ENCODE results near the gene LRRC1. TPM values are rescaled to one million over a fixed set of nuclear protein-coding genes. Genes with fewer than 3 reads are reported as not detected.

The LRRC1 gene
- total and polyA plus RNA-seq, 10 of the 15 experiments (the other 5 are each of a cell fraction or from before 2014, with no cell fraction given): 0.35 to 9.3 (median 0.63) TPM

GRCh38 chr6:53828215-53828614 lies 33.4 kb downstream of the LRRC1 start:
- DNase-seq (ENCODE audit: low read depth, low spot score): no peak
- TF ChIP-seq JUNB (IDR thresholded peaks at IDR 0.05) (no peak), NFYA (IDR thresholded peaks at IDR 0.05; ENCODE audit: borderline replicate concordance, low read depth, low read length) (no peak), RELA (IDR thresholded peaks at IDR 0.05; ENCODE audit: borderline replicate concordance, partially characterized antibody) (no peak), SPI1 (IDR thresholded peaks at IDR 0.05; ENCODE audit: borderline replicate concordance, insufficient read depth, low read depth, low read length) (no peak), RUNX3 (IDR thresholded peaks at IDR 0.05; ENCODE audit: low read length) (no peak)
- TF ChIP-seq, protein P1, sequence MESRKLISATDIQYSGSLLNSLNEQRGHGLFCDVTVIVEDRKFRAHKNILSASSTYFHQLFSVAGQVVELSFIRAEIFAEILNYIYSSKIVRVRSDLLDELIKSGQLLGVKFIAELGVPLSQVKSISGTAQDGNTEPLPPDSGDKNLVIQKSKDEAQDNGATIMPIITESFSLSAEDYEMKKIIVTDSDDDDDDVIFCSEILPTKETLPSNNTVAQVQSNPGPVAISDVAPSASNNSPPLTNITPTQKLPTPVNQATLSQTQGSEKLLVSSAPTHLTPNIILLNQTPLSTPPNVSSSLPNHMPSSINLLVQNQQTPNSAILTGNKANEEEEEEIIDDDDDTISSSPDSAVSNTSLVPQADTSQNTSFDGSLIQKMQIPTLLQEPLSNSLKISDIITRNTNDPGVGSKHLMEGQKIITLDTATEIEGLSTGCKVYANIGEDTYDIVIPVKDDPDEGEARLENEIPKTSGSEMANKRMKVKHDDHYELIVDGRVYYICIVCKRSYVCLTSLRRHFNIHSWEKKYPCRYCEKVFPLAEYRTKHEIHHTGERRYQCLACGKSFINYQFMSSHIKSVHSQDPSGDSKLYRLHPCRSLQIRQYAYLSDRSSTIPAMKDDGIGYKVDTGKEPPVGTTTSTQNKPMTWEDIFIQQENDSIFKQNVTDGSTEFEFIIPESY (IDR thresholded peaks at IDR 0.05): no peak
- ChIA-PET RAD21 (ENCODE audit: unreplicated experiment) (no interaction called here), POLR2A (interaction anchor here (0.8 kb wide), 2 partner anchors 21 to 105 kb away, joined by 3 read pairs; no protein-coding TSS in a partner anchor), CTCF (no interaction called here), SMC1A (ENCODE audit: uncharacterized antibody, unreplicated experiment) (interaction anchor here (1.1 to 1.5 kb wide), 3 partner anchors 14 to 40 kb away, joined by 3 to 4 read pairs (median 3); no protein-coding TSS in a partner anchor)
- Histone ChIP-seq H3K27me3 (replicated peaks in 1 of 2; ENCODE audit: control insufficient read depth in 2 of 2, insufficient read depth in 2 of 2, low read length in 1 of 2) (no peaks in the 10 kb centered on the region), H3K4me1 (ENCODE audit: control insufficient read depth, insufficient read depth, low read length) (no peaks in the 10 kb centered on the region), H3K79me2 (ENCODE audit: control insufficient read depth, insufficient read depth, low read length) (no peaks in the 10 kb centered on the region), H3K27ac (ENCODE audit: control insufficient read depth, insufficient read depth) (no peak overlapping the region), H3K9ac (ENCODE audit: control insufficient read depth, insufficient read depth, low read length) (no peak overlapping the region), H3K36me3 (ENCODE audit: control insufficient read depth in 2 of 2, insufficient read depth in 2 of 2, low read length in 1 of 2) (no peaks in the 10 kb centered on the region), H4K20me1 (ENCODE audit: control insufficient read depth, insufficient read depth) (no peaks in the 10 kb centered on the region), H2AFZ (ENCODE audit: control insufficient read depth, low read depth, low read length) (no peak overlapping the region), H3K4me3 (no peak overlapping the region), H3K4me2 (ENCODE audit: control insufficient read depth, insufficient read depth) (no peak overlapping the region), H3K9me3 (replicated peaks; ENCODE audit: control insufficient read depth, insufficient read depth, low read length) (no peaks in the 10 kb centered on the region)
- in situ Hi-C loops (cut with MboI): no loop called here
- FAIRE-seq: no peak
- BruUV-seq (replicated peaks): no TSS peak
- ATAC-seq: no peak
- WGBS (ENCODE audit: insufficient coverage, insufficient replicate concordance, low lambda C conversion rate, missing lambda C conversion rate): 19% methylated on average over 2 of the region's 2 CpGs
- intact Hi-C loops (cut with micrococcal nuclease; ENCODE audit: unreplicated experiment): no loop called here

All from GM12878 (cell line).